Measurements from ENCODE around the gene ABCD1.

DNA sequence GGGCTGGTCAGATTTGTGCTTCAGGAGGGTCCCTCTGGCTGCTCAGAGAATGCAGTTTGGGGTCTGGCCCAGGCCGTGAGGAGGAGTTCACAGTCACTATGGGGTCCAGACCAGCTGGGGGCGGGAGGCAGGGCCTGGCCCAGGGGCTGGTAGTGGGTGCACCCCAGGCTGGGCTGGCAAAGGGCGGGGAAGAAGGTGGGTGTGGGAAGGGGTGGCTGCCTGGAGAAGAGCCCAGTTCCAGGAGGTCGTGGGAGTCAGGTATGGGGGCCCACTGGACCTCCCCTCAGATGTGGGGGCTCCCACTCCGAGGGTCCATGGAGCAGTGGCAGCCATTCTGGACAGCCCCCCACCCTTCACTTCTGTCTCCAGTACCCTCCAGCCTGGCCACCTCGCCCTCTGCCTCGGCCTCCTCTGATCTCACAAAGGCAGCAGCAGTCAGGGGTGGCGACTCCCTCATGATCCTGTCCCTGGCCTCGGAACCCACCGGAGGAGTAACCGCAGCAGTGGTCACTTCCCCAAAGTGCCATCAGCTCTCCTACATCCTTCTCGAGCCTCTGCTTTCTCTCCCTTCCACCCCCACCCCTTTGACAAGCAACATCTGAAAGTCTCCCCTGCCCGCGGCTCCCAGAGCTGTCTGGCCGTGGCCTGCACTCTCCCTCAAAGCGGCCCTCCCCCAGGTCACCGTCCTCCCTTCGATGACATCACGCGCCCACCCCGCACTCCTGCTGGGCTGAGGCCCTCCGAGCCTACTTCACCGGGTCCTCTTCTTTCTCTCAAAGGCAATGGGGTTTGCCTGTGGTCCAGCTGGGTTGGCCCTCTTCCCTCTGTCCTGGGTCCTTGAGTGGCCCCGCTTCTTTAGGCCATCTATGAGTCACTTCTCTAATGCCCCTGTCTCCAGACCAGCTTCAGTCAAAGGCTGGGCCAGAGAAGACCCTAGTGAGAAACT is 38.6 kb upstream of the ABCD1 start:
- TF ChIP-seq, protein P1, sequence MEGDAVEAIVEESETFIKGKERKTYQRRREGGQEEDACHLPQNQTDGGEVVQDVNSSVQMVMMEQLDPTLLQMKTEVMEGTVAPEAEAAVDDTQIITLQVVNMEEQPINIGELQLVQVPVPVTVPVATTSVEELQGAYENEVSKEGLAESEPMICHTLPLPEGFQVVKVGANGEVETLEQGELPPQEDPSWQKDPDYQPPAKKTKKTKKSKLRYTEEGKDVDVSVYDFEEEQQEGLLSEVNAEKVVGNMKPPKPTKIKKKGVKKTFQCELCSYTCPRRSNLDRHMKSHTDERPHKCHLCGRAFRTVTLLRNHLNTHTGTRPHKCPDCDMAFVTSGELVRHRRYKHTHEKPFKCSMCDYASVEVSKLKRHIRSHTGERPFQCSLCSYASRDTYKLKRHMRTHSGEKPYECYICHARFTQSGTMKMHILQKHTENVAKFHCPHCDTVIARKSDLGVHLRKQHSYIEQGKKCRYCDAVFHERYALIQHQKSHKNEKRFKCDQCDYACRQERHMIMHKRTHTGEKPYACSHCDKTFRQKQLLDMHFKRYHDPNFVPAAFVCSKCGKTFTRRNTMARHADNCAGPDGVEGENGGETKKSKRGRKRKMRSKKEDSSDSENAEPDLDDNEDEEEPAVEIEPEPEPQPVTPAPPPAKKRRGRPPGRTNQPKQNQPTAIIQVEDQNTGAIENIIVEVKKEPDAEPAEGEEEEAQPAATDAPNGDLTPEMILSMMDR (IDR thresholded peaks at IDR 0.05) = no peak
- TF ChIP-seq POLR2A (IDR thresholded peaks at IDR 0.05; ENCODE audit: low read depth) = no peak
- TF ChIP-seq EP300 (IDR thresholded peaks at IDR 0.05) = no peak

Measured in esophagus muscularis mucosa (tissue), 4 donors.